HG03135 (cell line): ENCODE results near the gene THAP9.

ENCODE experiments used
- ATAC-seq: cut with Tn5 transposase; IDR thresholded peaks from one replicate; pipeline ENCODE4 v1.9.1; 2021; ENCODE audit warnings: mild to moderate bottlenecking, moderate library complexity; ENCODE audit not compliant: unreplicated experiment

THAP9 gene

GRCh38 chr4:82954212-82954611 is 53.7 kb downstream of the THAP9 start:
- ATAC-seq = no peak

- no peak for ATAC-seq
Observed at GRCh38 chr4:82957045-82957444, 56.5 kb downstream of the THAP9 start.

GRCh38 chr4:82965763-82966162 is 65.2 kb downstream of the THAP9 start:
- ATAC-seq = no peak

- ATAC-seq = no peak
Observed at GRCh38 chr4:82968972-82969371, 68.4 kb downstream of the THAP9 start.

GRCh38 chr4:82969414-82969813 is 68.9 kb downstream of the THAP9 start:
- ATAC-seq = no peak
